ENCODE data around the gene RNF13. TPM values are rescaled to one million over a fixed set of nuclear protein-coding genes. Genes with fewer than 3 reads are reported as not detected.
"Not testable (repeated sequence)": the region's sequence is repeated elsewhere in the genome, so short reads cannot be mapped to it uniquely, and the experiment has no call there.

The RNF13 gene
- total and polyA plus RNA-seq, 2 donors (not counting 3 experiments of a cell fraction or from before 2014, with no cell fraction given): 16.4 to 27.1 TPM

- no peak for DNase-seq (ENCODE audit: low read depth, low spot score)
- H3K27me3 ChIP-seq (ENCODE audit: control insufficient read depth in 2 of 2, insufficient read depth in 2 of 2, low read length in 2 of 2): no peaks in the 10 kb centered on the region
- H3K9me1 ChIP-seq (replicated peaks; ENCODE audit: control insufficient read depth, extremely low read depth, insufficient read depth, low read length): no peaks in the 10 kb centered on the region
- H3K36me3 ChIP-seq (ENCODE audit: control insufficient read depth in 2 of 2, extremely low read depth in 1 of 2, insufficient read depth in 2 of 2, low read length in 2 of 2): no peaks in the 10 kb centered on the region
- no peak overlapping the region for H3K9ac ChIP-seq (replicated peaks; ENCODE audit: extremely low read depth, insufficient read depth, low read length)
- no peaks in the 10 kb centered on the region for H3K79me2 ChIP-seq (ENCODE audit: control insufficient read depth, insufficient read depth, low read length)
- no peak overlapping the region for H2AFZ ChIP-seq (ENCODE audit: low read depth, low read length)
- no peak for FAIRE-seq
- H3K27ac ChIP-seq (ENCODE audit: insufficient read depth, low read depth, low read length): no peak overlapping the region
- no peak overlapping the region for H3K4me3 ChIP-seq (replicated peaks in 1 of 3; ENCODE audit: insufficient read depth in 1 of 3, low read depth in 1 of 3, low read length in 3 of 3)
- BruUV-seq (replicated peaks): no TSS peak
- ChIA-PET POLR2A (no interaction called here), CTCF (interaction anchor here (1.1 to 1.4 kb wide), 4 partner anchors 42 to 309 kb away, joined by 3 to 4 read pairs (median 4); no protein-coding TSS in a partner anchor)
- intact Hi-C loops (cut with micrococcal nuclease): loop anchor here (10.0 kb wide), 1 partner anchor 1463 kb away; no protein-coding TSS in a partner anchor
- H3K4me2 ChIP-seq (ENCODE audit: insufficient read depth, low read length): no peak overlapping the region
- no peak for TF ChIP-seq JUN (IDR thresholded peaks at IDR 0.05; ENCODE audit: borderline replicate concordance, insufficient read depth, insufficient read length, low read depth)
- no peak for TF ChIP-seq POLR2AphosphoS5 (IDR thresholded peaks at IDR 0.05; ENCODE audit: insufficient read depth, low read depth, low read length)
- TF ChIP-seq MAX (IDR thresholded peaks at IDR 0.05; ENCODE audit: insufficient read depth, insufficient read length): no peak
- no peak for TF ChIP-seq EZH2 (IDR thresholded peaks at IDR 0.05; ENCODE audit: borderline replicate concordance, low read depth, low read length, severe bottlenecking)
- TF ChIP-seq FOS (IDR thresholded peaks at IDR 0.05; ENCODE audit: borderline replicate concordance, insufficient read depth, low read length): no peak
- no peak for TF ChIP-seq POLR2A (IDR thresholded peaks at IDR 0.05; ENCODE audit: low read depth, low read length)
- TF ChIP-seq GATA2 (IDR thresholded peaks at IDR 0.05; ENCODE audit: insufficient read depth, insufficient read length, low read depth, low read length): no peak
- no peak for TF ChIP-seq MYC (IDR thresholded peaks at IDR 0.05; ENCODE audit: low read depth, low read length)
- TF ChIP-seq CTCF (IDR thresholded peaks at IDR 0.05; ENCODE audit: extremely low read depth in 1 of 2, insufficient read depth in 1 of 2, low read depth in 1 of 2, low read length in 2 of 2): no peak
- no peaks in the 10 kb centered on the region for H4K20me1 ChIP-seq (replicated peaks; ENCODE audit: control insufficient read depth, extremely low read depth, insufficient read depth, low read length)
- dilution Hi-C loops (cut with MboI; ENCODE audit: extremely low pct_ligation_motif_present, low sequenced_read_pairs): no loop called here
- no peaks in the 10 kb centered on the region for H3K9me3 ChIP-seq (replicated peaks; ENCODE audit: control insufficient read depth, insufficient read depth, low read length)
- H3K4me1 ChIP-seq (ENCODE audit: control insufficient read depth, extremely low read depth, insufficient read depth, low read length): no peaks in the 10 kb centered on the region
Observed at GRCh38 chr3:149977386-149977785, 164.4 kb downstream of the RNF13 start.

GRCh38 chr3:149981979-149982378, 169.0 kb downstream of the RNF13 start:
- dilution Hi-C loops (cut with MboI; ENCODE audit: extremely low pct_ligation_motif_present, low sequenced_read_pairs): not testable (repeated sequence)
- FAIRE-seq: peak; percentile 89

GRCh38 chr3:149983053-149983452, 170.0 kb downstream of the RNF13 start:
- H4K20me1 ChIP-seq (replicated peaks; ENCODE audit: control insufficient read depth, extremely low read depth, insufficient read depth, low read length); H3K4me1 ChIP-seq (ENCODE audit: control insufficient read depth, extremely low read depth, insufficient read depth, low read length); H3K36me3 ChIP-seq (ENCODE audit: control insufficient read depth in 2 of 2, extremely low read depth in 1 of 2, insufficient read depth in 2 of 2, low read length in 2 of 2); H3K4me2 ChIP-seq (ENCODE audit: insufficient read depth, low read length); DNase-seq (ENCODE audit: low read depth, low spot score); POLR2A ChIA-PET; H3K9ac ChIP-seq (replicated peaks; ENCODE audit: extremely low read depth, insufficient read depth, low read length); H3K4me3 ChIP-seq (replicated peaks in 1 of 3; ENCODE audit: insufficient read depth in 1 of 3, low read depth in 1 of 3, low read length in 3 of 3); H3K9me3 ChIP-seq (replicated peaks; ENCODE audit: control insufficient read depth, insufficient read depth, low read length); H3K79me2 ChIP-seq (ENCODE audit: control insufficient read depth, insufficient read depth, low read length); intact Hi-C loops (cut with micrococcal nuclease); H2AFZ ChIP-seq (ENCODE audit: low read depth, low read length); H3K9me1 ChIP-seq (replicated peaks; ENCODE audit: control insufficient read depth, extremely low read depth, insufficient read depth, low read length); FAIRE-seq; BruUV-seq (replicated peaks); H3K27ac ChIP-seq (ENCODE audit: insufficient read depth, low read depth, low read length); H3K27me3 ChIP-seq (ENCODE audit: control insufficient read depth in 2 of 2, insufficient read depth in 2 of 2, low read length in 2 of 2); dilution Hi-C loops (cut with MboI; ENCODE audit: extremely low pct_ligation_motif_present, low sequenced_read_pairs): not testable (repeated sequence)
- CTCF ChIA-PET: interaction anchor here (1.3 to 1.7 kb wide), 3 partner anchors 16 to 201 kb away, joined by 5 to 7 read pairs (median 6); no protein-coding TSS in a partner anchor

More at GRCh38 chr3:149981979-149982378, 169.0 kb downstream of the RNF13 start:
- BruUV-seq (replicated peaks); H3K4me2 ChIP-seq (ENCODE audit: insufficient read depth, low read length); H2AFZ ChIP-seq (ENCODE audit: low read depth, low read length); H3K36me3 ChIP-seq (ENCODE audit: control insufficient read depth in 2 of 2, extremely low read depth in 1 of 2, insufficient read depth in 2 of 2, low read length in 2 of 2); H3K9me3 ChIP-seq (replicated peaks; ENCODE audit: control insufficient read depth, insufficient read depth, low read length); H3K9me1 ChIP-seq (replicated peaks; ENCODE audit: control insufficient read depth, extremely low read depth, insufficient read depth, low read length); H3K79me2 ChIP-seq (ENCODE audit: control insufficient read depth, insufficient read depth, low read length); H3K27me3 ChIP-seq (ENCODE audit: control insufficient read depth in 2 of 2, insufficient read depth in 2 of 2, low read length in 2 of 2); POLR2A ChIA-PET; H4K20me1 ChIP-seq (replicated peaks; ENCODE audit: control insufficient read depth, extremely low read depth, insufficient read depth, low read length); DNase-seq (ENCODE audit: low read depth, low spot score); H3K4me1 ChIP-seq (ENCODE audit: control insufficient read depth, extremely low read depth, insufficient read depth, low read length); H3K9ac ChIP-seq (replicated peaks; ENCODE audit: extremely low read depth, insufficient read depth, low read length); intact Hi-C loops (cut with micrococcal nuclease); H3K27ac ChIP-seq (ENCODE audit: insufficient read depth, low read depth, low read length); H3K4me3 ChIP-seq (replicated peaks in 1 of 3; ENCODE audit: insufficient read depth in 1 of 3, low read depth in 1 of 3, low read length in 3 of 3): not testable (repeated sequence)
- CTCF ChIA-PET: interaction anchor here (1.3 kb wide), 1 partner anchor 202 kb away, joined by 7 read pairs; no protein-coding TSS in a partner anchor

Measured in endothelial cell of umbilical vein (primary cell).